Stimulated activated CD4-positive, alpha-beta T cell treated with anti-CD3 and anti-CD28 coated beads, Interleukin-15, amount 100 ng/mL, for 24 hours (primary cell): ENCODE measurements around the gene THAP11.
A peak's percentile ranks its signal among the peaks of the same experiment; 100 is the strongest.
"Not testable (repeated sequence)": the region's sequence is repeated elsewhere in the genome, so short reads cannot be mapped to it uniquely, and the experiment has no call there.

Experiments
- DNase-seq: peaks from one replicate; pipeline ENCODE4 v3.0.0-alpha.2; 2020

The THAP11 gene

GRCh38 chr16:67837190-67837589, 4.9 kb upstream of the THAP11 start:
- not testable (repeated sequence) for DNase-seq

- DNase-seq, result no peak
Observed at GRCh38 chr16:67837811-67838210, 4.3 kb upstream of the THAP11 start.

GRCh38 chr16:67841198-67841815, 813 bp upstream of the THAP11 start:
- DNase-seq, result no peak

- peak; percentile 70 for DNase-seq
Observed at GRCh38 chr16:67842509-67843342, 606 bp downstream of the THAP11 start.

GRCh38 chr16:67843343-67843765, 1.2 kb downstream of the THAP11 start:
- no peak for DNase-seq

GRCh38 chr16:67844497-67844896, 2.4 kb downstream of the THAP11 start:
- DNase-seq, result no peak

GRCh38 chr16:67845291-67846062, 3.4 kb downstream of the THAP11 start:
- DNase-seq, result no peak

GRCh38 chr16:67846063-67846319, 3.9 kb downstream of the THAP11 start:
- DNase-seq, result no peak

GRCh38 chr16:67846320-67847063, 4.4 kb downstream of the THAP11 start, which contains the start of gene NUTF2:
Gene NUTF2 (plus strand): TSS chr16:67846933. CDS start chr16:67865131, 18,198 bp downstream.
- peak; percentile 97 for DNase-seq

- peak; percentile 24 for DNase-seq
Observed at GRCh38 chr16:67847064-67847861, 5.1 kb downstream of the THAP11 start, which contains the start of gene CENPT. Gene CENPT (minus strand): TSS chr16:67847693. CDS start chr16:67833859, 13,834 bp downstream.

GRCh38 chr16:67848118-67848517, 6.0 kb downstream of the THAP11 start:
- DNase-seq, result no peak

- no peak for DNase-seq
Observed at GRCh38 chr16:67853670-67854069, 11.6 kb downstream of the THAP11 start.

GRCh38 chr16:67855789-67856188, 13.7 kb downstream of the THAP11 start:
- no peak for DNase-seq

GRCh38 chr16:67856927-67857546, 14.9 kb downstream of the THAP11 start:
- no peak for DNase-seq

GRCh38 chr16:67857547-67858233, 15.6 kb downstream of the THAP11 start:
- DNase-seq, result peak; percentile 31

- DNase-seq, result no peak
Observed at GRCh38 chr16:67858500-67858899, 16.4 kb downstream of the THAP11 start.

GRCh38 chr16:67860589-67861398, 18.7 kb downstream of the THAP11 start:
- no peak for DNase-seq

GRCh38 chr16:67861877-67862276, 19.8 kb downstream of the THAP11 start:
- DNase-seq, result no peak

- DNase-seq, result no peak
Observed at GRCh38 chr16:67862623-67863583, 20.8 kb downstream of the THAP11 start.
